Amniotic stem cell (primary cell): ENCODE results near the gene C11orf65.

ENCODE experiments used
- DNase-seq: peaks from one replicate; lab custom pipeline; 2025; lab: John Stamatoyannopoulos, UW

C11orf65 gene

GRCh38 chr11:108467091-108467823, at the start of gene C11orf65:
Gene C11orf65, minus strand, starts transcription at chr11:108467529. Its CDS starts 5,970 bp downstream, at chr11:108461559.
- DNase-seq, result peak; percentile 96

- no peak for DNase-seq
These were observed 48.8 kb upstream of the C11orf65 start for GRCh38 chr11:108516125-108516524.

- DNase-seq, result no peak
These were observed 45.4 kb upstream of the C11orf65 start for GRCh38 chr11:108512708-108513107.

- no peak for DNase-seq
These were observed 44.6 kb upstream of the C11orf65 start for GRCh38 chr11:108511851-108512474.

- no peak for DNase-seq
These were observed 41.6 kb upstream of the C11orf65 start for GRCh38 chr11:108508653-108509593.

- no peak for DNase-seq
These were observed 34.1 kb upstream of the C11orf65 start for GRCh38 chr11:108501396-108501795.

- DNase-seq, result no peak
These were observed 33.4 kb upstream of the C11orf65 start for GRCh38 chr11:108500721-108501120.

GRCh38 chr11:108500169-108500568, 32.8 kb upstream of the C11orf65 start:
- DNase-seq, result no peak

- no peak for DNase-seq
These were observed 31.6 kb upstream of the C11orf65 start for GRCh38 chr11:108498816-108499408.

- no peak for DNase-seq
These were observed 30.9 kb upstream of the C11orf65 start, which contains the start of gene POGLUT3 for GRCh38 chr11:108498046-108498815. Gene POGLUT3, minus strand, starts transcription at chr11:108498384. Its CDS starts 18 bp downstream, at chr11:108498366.

GRCh38 chr11:108497317-108498045, 30.2 kb upstream of the C11orf65 start:
- DNase-seq, result peak; percentile 94

- DNase-seq, result no peak
These were observed 29.4 kb upstream of the C11orf65 start for GRCh38 chr11:108496643-108497256.

- DNase-seq, result no peak
These were observed 28.0 kb upstream of the C11orf65 start for GRCh38 chr11:108495326-108495725.

- DNase-seq, result no peak
These were observed 26.9 kb upstream of the C11orf65 start for GRCh38 chr11:108494182-108494581.

- DNase-seq, result no peak
These were observed 24.6 kb upstream of the C11orf65 start for GRCh38 chr11:108491936-108492335.

- DNase-seq, result no peak
These were observed 19.5 kb upstream of the C11orf65 start for GRCh38 chr11:108486828-108487227.

- DNase-seq, result no peak
These were observed 19.0 kb upstream of the C11orf65 start for GRCh38 chr11:108486331-108486730.

- DNase-seq, result no peak
These were observed 15.8 kb upstream of the C11orf65 start for GRCh38 chr11:108483163-108483562.

GRCh38 chr11:108474664-108475463, 7.5 kb upstream of the C11orf65 start:
- DNase-seq, result no peak
